H54 (cell line): ENCODE measurements around the gene RFTN1.

Experiments
- DNase-seq: peaks from one replicate; pipeline ENCODE4 v3.0.0; 2011; ENCODE audit warnings: low spot score, mixed read lengths; ENCODE audit not compliant: insufficient read length
- FAIRE-seq: peaks from 3 replicates; lab custom pipeline; 2011; peaks lifted over from hg19 to GRCh38; lab: Jason Lieb, UNC
- POLR2A ChIP-seq: IDR thresholded peaks from 2 replicates; pipeline ENCODE4 v1.6.1; 2011; ENCODE audit warnings: low read depth, mild to moderate bottlenecking, low read length

The RFTN1 gene

DNA sequence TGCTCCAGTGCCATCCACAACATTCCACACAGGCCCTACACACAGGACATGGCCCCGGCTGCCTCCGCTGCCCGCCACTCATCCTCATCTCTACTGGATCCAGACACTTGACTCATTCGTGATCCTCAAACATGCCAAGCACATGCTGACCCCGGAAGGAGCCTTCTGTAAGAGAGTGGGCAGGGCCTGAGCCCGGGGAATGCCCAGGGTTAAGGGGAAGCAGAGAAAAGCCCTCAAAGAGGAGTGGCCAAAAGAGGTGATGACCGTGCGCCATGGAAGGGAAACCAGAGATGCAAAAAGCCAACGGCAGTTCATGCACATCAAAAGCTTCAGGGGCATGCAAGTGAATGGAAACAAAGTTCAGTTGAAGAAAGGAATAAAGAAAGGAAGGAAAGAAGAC lies 46.1 kb downstream of the RFTN1 start:
- TF ChIP-seq POLR2A, result no peak
- no peak for DNase-seq
- FAIRE-seq, result no peak

DNA sequence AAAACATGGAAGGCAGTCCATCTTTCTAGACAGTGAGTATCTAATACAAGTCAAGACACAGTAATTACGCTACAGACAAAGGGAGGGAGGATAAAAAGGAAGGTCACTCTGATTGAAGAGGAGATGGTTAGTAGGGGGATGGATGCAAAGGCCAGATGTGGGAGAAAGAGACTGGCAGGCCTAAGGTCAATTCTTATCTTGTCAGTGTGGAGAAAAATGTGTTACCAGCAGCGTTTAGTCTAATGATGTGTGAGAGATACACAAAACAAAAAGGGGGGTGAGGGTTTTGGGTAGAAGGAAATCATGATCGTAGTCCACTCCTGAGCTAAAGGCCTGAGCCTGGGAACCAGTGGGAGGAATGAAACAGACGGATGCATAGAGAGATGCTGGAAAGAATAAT lies 46.7 kb downstream of the RFTN1 start:
- DNase-seq (no peak), FAIRE-seq (no peak)
- no peak for TF ChIP-seq POLR2A

DNA sequence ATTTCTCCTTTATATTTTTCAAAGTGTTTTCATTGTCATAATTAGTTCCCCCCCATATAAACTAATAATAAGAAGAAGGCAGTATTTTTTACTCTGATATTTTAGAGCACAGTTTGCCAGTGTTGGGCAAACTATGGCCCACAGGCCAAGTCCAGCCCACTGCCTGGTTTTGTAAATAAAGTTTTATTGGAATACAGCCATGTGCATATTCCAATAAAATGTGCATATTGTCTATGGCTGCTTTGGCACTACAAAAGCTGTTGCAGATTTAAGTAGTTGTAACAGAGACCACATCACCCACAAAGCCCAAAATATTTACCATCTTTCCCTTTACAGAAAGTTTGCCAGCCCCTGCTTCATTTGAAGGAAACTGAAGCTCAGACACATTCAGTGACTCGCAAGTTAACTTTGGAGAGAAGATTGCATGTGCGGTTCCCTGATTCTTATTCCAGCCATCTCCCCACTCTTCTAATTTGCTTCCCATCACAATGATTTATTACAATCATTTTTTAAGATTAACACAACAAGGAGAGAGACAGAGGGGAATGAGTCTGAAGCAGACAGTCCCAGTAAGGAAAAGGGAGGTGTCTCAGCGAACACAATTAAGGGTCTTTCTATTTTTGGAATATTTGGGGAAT lies 48.9 kb downstream of the RFTN1 start:
- TF ChIP-seq POLR2A, result no peak
- no peak for DNase-seq
- no peak for FAIRE-seq

DNA sequence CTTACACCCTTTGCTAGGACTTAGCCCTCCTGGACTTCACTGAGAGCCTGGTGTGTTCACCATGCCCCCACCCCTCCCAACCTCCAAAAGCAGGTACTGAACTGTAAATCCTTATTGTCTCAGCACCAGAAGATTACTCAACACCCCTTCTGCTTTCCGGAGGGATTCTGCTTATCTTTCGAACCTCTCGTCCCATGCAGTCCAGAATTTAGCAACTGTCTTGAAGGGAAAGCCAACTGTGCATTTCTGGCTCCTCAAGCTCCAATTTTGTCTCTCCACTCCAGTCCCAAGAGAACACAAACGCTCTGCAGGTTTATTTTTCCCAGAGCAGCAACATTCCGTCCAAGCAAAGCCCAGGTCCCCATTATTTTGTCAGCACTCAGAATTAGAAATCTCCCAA lies 49.6 kb downstream of the RFTN1 start:
- TF ChIP-seq POLR2A, result no peak
- no peak for FAIRE-seq
- no peak for DNase-seq

DNA sequence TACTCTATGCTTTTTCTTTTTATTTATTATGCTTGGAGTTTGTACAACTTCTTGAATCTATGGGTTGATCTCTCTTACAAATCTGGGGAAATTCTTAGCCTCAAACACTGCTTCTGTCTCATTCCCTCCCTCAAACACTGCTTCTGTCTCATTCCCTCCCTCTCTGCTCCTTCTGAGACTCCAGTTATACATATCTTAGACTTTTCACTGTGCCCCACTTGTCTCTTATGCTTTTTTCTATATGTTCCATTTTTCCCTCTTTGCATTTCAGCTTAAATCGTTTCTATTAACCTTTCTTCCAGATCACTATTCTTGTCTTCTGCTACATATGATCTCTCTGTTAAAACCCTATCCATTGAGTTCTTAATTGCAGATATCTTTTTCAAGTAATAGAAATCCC lies 50.4 kb downstream of the RFTN1 start:
- no peak for FAIRE-seq
- DNase-seq, result no peak
- no peak for TF ChIP-seq POLR2A

DNA sequence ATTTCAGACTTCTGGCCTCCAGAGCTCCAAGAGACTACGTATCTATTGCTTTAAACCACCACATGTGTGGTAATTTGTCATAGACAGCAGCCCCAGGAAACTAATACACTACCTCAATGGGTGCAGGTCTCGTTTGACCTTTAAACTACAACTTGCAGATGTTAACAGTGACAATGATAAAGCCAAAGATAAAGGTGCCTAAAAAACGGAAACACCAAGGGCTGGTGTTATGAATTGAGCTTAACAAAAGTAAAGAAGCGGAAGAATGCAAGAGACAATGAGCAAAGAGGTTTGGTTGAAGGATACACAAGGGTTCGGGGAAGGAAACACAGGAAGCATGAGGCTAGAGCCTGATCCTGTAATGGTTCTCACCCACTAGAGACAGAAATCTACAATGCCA lies 50.8 kb downstream of the RFTN1 start:
- DNase-seq, result no peak
- FAIRE-seq, result no peak
- no peak for TF ChIP-seq POLR2A

DNA sequence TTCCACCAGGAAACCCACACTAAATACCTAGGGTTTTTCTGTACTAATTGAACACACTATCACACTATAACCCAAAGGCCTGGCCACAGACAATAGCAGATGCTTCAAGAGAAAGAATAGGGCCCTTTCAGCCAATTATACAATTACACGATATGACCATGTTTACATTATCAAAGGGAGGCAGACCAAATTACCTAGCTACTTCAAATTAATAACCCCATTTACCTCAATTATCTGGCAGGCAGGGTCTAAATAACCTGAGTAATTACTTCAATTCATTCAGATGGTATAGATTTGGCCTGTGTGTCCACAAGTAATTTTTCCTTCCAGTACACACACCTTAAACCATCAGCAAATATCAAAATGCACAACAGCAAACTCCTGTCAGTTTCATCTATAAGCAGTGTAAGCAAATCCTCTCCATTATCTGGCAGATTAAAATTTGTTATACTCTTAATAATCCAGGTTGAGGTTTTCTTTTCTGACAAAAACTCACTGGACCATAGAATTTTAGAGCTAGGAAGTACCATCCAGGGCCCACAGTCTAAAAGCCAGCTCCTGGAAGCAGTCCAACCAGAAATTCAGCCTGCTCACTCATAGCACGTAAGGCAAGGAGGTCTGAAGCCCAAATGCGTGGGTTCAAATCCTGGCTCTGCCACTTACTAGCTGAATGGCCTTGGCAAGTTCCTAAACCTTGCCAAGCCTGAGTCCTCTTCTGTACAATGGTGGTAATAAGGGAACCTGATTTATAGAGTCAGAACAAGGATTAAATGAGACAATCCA lies 51.8 kb downstream of the RFTN1 start:
- DNase-seq (no peak), FAIRE-seq (no peak)
- no peak for TF ChIP-seq POLR2A

DNA sequence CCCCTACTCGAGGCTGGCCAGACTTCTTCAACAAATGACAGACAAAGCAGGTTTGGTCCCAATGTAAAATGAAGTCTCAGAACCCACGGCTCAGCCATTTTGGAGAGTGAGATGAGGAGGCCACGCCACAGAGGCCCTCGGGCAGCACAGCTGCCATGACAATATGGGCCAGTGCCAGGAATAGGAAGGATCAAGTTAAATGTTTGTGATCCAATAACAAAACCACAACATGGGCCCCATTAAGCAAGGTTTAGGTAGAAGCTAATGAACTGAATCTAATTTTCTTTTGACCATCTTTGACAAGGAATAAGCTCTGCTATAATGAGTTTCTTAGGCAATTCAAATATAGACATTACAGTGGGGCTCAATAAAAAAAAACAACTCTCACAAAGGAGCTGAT lies 52.6 kb downstream of the RFTN1 start:
- DNase-seq, result no peak
- FAIRE-seq, result no peak
- no peak for TF ChIP-seq POLR2A

DNA sequence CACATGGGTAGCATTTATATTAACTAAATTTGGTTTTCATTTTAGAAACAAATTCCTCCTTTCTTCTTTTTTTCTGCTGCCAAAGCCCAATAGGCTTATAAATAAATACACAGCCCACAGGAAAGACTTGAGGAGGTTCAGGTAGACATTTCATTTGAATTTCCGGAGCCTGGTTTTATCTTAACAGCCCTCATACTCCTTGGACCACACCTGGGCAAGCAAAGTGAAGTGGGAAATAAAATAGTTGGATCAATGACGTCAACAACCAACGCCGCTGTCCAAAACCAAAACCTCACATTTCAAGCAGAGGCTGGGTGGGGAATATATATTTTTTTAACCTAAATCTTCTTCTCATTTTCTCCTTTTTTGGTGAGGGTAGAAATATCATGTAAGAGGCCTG lies 53.2 kb downstream of the RFTN1 start:
- no peak for TF ChIP-seq POLR2A
- FAIRE-seq (no peak), DNase-seq (no peak)

DNA sequence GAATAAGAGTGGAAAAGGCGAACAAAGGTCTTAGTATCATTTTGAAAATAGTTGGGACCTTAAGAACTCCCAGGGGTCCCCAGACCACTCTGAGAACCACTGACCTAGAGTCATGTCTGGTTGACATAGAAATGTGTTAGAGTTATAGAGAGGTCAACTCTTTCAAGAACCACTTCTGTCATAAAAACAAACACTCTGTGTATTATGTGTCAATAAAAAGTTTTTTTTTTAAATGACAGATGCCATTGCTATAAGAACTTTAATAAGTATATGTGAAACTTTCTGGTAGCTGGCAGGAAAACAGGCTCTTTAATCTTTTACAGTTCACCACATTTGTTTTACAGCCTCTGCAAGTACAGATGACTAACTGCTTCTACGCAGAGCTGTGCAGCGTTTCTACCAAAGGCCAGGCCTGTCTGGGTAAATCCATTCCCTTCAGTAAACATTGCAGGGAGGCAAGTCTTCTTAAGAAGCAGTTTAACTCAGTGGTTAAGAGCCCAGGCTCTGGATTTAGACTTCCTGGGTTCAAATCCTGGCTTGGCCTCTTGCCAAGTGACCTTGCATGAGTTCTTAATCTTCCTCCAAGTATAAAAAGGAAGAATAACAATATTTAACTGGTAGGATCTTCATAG lies 56.6 kb downstream of the RFTN1 start:
- FAIRE-seq (peak; percentile 41), DNase-seq (no peak)
- no peak for TF ChIP-seq POLR2A

DNA sequence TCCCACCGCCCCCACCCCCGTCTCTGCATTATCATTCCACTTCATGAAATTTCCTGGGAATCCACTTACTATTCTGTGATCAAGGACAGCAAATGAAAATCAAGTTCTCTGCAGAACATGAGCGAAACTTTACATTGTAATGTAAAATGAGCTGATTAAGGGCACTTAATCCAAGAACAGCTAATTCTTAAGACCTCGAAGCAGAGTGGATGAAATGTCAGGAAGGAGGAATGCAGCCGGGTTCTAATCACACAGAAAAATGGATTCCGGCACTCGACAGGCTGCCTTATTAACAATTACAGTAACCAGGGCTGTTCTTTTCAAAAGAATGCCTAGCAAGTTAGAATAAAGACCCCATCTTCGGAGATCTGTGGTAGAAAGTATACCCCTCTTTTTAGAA lies 57.5 kb downstream of the RFTN1 start:
- TF ChIP-seq POLR2A, result no peak
- no peak for FAIRE-seq

DNA sequence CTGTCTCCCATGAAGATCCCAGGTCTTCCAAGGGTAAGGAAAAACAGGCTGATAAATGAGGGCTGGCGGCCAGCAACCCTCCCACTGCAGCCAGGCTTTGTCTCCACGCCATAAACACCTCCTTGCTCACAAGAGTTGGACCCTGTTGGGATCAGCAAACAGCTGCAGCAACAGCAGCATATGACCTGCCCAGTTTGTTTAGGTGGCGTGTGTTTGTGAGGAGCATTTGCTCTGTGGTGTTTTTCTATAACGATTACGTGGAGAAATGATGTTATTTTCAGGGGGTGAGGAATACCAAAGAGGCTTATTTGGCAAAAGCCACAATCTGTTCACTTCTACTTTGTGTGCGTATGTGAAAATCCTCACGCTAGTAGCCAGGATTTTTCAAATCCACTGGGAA lies 58.5 kb downstream of the RFTN1 start:
- no peak for TF ChIP-seq POLR2A
- DNase-seq (no peak), FAIRE-seq (no peak)

More for the DNA sequence above, 57.5 kb downstream of the RFTN1 start:
- DNase-seq, result no peak

DNA sequence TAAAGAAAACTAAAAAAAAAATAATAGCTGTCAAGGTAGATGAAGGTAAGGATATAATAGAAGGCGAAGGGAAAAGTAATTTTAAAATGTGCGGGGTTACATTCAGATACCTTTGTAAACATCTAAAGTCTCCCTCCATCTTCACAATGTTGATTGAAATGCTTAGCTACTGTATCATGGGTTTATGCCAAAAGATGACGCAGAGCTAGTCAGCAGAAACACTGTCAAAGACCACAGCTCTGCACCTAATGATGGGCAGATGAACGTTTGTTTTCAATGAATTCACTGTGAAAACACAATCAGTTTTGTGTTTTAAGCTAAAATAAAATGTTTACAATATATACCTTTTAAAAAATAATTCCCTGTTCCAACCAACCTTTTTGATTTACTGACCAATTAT lies 61.2 kb downstream of the RFTN1 start:
- FAIRE-seq, result peak; percentile 76

DNA sequence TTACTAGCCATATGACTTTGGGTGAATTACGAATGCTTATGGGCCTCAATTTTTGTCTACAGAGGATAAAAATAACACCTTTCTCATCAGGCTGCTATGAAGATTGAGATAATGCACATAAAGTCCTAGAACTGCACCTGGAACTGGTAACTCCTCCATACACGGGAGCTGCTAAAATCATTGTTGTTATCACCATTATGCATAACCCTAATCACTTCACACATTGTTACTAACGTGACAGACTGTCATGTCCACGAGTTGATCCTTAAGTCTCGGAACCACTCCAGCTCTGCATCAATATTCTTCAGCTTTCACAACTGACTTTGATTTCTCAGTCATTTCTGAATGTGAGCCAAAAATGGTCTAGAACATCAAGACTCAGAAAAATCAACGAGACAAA lies 64.1 kb downstream of the RFTN1 start:
- no peak for TF ChIP-seq POLR2A
- FAIRE-seq (no peak), DNase-seq (no peak)

More for the DNA sequence above, 61.2 kb downstream of the RFTN1 start:
- DNase-seq, result peak; percentile 8
- TF ChIP-seq POLR2A, result no peak
